Calu3 (cell line): ENCODE data around the gene CD47. TPM values are rescaled to one million over a fixed set of nuclear protein-coding genes. Genes with fewer than 3 reads are reported as not detected.

ENCODE experiments used
- BruUV-seq: library from RNA; stranded (reverse); fragments of 400-500 nt; replicated peaks from 2 replicates; lab custom pipeline; 2021; lab: Mats Ljungman, UMichigan
- CTCF ChIA-PET: fragments of 300-600 bp; sonication (Branson Sonifier 250); formaldehyde crosslinking; loops from one replicate; lab custom pipeline; 2022; ENCODE audit warnings: antibody characterized with exemption; lab: Charles Lee
- DNase-seq: peaks from one replicate; pipeline ENCODE4 v3.0.0; 2022
- H3K27ac Mint-ChIP-seq: one replicate; pipeline ENCODE4 v1.8.0; 2022; ENCODE audit warnings: mixed read lengths; ENCODE audit not compliant: unreplicated experiment
- H3K27me3 Mint-ChIP-seq: one replicate; pipeline ENCODE4 v1.8.0; 2022; ENCODE audit warnings: mixed read lengths; ENCODE audit not compliant: unreplicated experiment
- H3K36me3 Mint-ChIP-seq: one replicate; pipeline ENCODE4 v1.8.0; 2022; ENCODE audit warnings: mild to moderate bottlenecking, moderate library complexity, mixed read lengths; ENCODE audit not compliant: insufficient read depth, unreplicated experiment
- H3K4me1 Mint-ChIP-seq: one replicate; pipeline ENCODE4 v1.8.0; 2022; ENCODE audit warnings: mild to moderate bottlenecking, low read depth, mixed read lengths; ENCODE audit not compliant: unreplicated experiment
- H3K4me3 Mint-ChIP-seq: one replicate; pipeline ENCODE4 v1.8.0; 2022; ENCODE audit warnings: mild to moderate bottlenecking, low read depth, moderate library complexity, mixed read lengths; ENCODE audit not compliant: unreplicated experiment
- H3K9me3 Mint-ChIP-seq: one replicate; pipeline ENCODE4 v1.8.0; 2022; ENCODE audit warnings: low read depth, mixed read lengths; ENCODE audit not compliant: unreplicated experiment
- CTCF ChIP-seq: fragments of 200-600 bp; IDR thresholded peaks from one replicate; pipeline ENCODE4 v1.8.0; 2022; ENCODE audit warnings: antibody characterized with exemption; ENCODE audit not compliant: unreplicated experiment
- intact Hi-C: fragments of 100-400 bp; cut with micrococcal nuclease; formaldehyde crosslinking; loops from one replicate; pipeline ENCODE4 v1.10.0; 2022; ENCODE audit not compliant: unreplicated experiment
- total RNA-seq: library from RNA; stranded (reverse); gene quantifications from 2 replicates; pipeline ENCODE4 v1.2.3, GENCODE V29; 2022

Gene CD47
- total RNA-seq, 1 experiment from 2014 or later = 174 TPM

GRCh38 chr3:108012304-108012703, 78.5 kb downstream of the CD47 start:
- H3K4me1 Mint-ChIP-seq = peaks cover 9% of the 10 kb centered on the region
- CTCF ChIA-PET = no interaction called here
- H3K27me3 Mint-ChIP-seq = no peaks in the 10 kb centered on the region
- H3K4me3 Mint-ChIP-seq = no peak overlapping the region
- H3K36me3 Mint-ChIP-seq = no peaks in the 10 kb centered on the region
- no peak overlapping the region for H3K27ac Mint-ChIP-seq
- no peak for DNase-seq
- intact Hi-C loops = no loop called here
- TF ChIP-seq CTCF = no peak
- no TSS peak for BruUV-seq
- H3K9me3 Mint-ChIP-seq = no peaks in the 10 kb centered on the region

DNA sequence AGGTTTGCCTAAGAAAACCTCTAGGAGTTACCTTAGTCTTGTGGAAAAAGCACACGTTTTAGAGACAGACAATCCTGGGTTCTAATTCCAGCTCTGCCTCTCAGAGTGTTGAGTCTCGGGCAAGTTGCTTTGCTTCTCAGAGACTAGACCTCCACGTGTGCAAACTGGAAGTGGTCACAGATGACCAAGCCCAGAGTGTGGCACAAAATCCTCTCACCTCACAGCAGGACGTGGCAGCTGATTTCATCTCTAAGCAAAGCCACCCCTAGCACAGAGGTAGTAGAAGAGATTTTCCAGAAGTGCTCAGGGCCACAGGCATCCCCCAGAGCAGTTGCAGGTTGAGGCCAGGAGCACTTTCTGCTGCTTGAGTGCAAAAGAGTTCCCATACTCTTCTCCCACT, 79.2 kb downstream of the CD47 start:
- Mint-ChIP-seq H3K9me3 (no peaks in the 10 kb centered on the region), H3K4me3 (no peak overlapping the region), H3K27me3 (no peaks in the 10 kb centered on the region), H3K4me1 (peaks cover 9% of the 10 kb centered on the region), H3K36me3 (no peaks in the 10 kb centered on the region), H3K27ac (no peak overlapping the region)
- no peak for DNase-seq
- no TSS peak for BruUV-seq
- CTCF ChIA-PET = no interaction called here
- intact Hi-C loops = no loop called here
- TF ChIP-seq CTCF = no peak

- DNase-seq = no peak
- no peaks in the 10 kb centered on the region for H3K36me3 Mint-ChIP-seq
- intact Hi-C loops = no loop called here
- no peak for TF ChIP-seq CTCF
- BruUV-seq = no TSS peak
- no peaks in the 10 kb centered on the region for H3K9me3 Mint-ChIP-seq
- no peak overlapping the region for H3K27ac Mint-ChIP-seq
- CTCF ChIA-PET = no interaction called here
- H3K27me3 Mint-ChIP-seq = no peaks in the 10 kb centered on the region
- peaks cover 9% of the 10 kb centered on the region for H3K4me1 Mint-ChIP-seq
- H3K4me3 Mint-ChIP-seq = no peak overlapping the region
Measured at GRCh38 chr3:108008931-108009639, 81.7 kb downstream of the CD47 start.

DNA sequence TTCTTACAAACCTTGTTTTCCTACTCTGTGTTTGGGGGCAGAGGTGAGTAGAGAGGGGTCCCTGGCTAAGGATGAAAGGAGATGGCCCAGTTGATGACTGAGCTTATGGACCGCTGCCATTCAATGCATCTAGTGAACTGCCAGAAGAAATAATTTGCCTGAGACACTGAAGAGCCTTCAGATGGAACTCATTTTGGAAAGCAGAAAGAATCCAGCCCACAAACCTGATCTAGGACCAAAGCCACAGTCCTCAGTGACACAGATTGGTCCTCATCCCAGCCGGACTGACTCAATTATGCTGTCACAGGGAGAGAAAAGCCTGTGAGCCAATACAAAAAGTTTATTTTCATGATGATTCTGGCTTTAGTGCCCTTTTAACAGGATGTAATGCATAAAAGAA, 82.7 kb downstream of the CD47 start:
- intact Hi-C loops = no loop called here

More for the DNA sequence above, 82.7 kb downstream of the CD47 start:
- H3K4me3 Mint-ChIP-seq = no peak overlapping the region
- CTCF ChIA-PET = no interaction called here
- no peaks in the 10 kb centered on the region for H3K9me3 Mint-ChIP-seq
- H3K36me3 Mint-ChIP-seq = no peaks in the 10 kb centered on the region
- no TSS peak for BruUV-seq
- H3K27ac Mint-ChIP-seq = no peak overlapping the region
- TF ChIP-seq CTCF = no peak
- H3K4me1 Mint-ChIP-seq = peaks cover 9% of the 10 kb centered on the region
- no peak for DNase-seq
- H3K27me3 Mint-ChIP-seq = peaks cover 5% of the 10 kb centered on the region
